ENCODE data around the gene KIF17.

KIF17 gene

DNA sequence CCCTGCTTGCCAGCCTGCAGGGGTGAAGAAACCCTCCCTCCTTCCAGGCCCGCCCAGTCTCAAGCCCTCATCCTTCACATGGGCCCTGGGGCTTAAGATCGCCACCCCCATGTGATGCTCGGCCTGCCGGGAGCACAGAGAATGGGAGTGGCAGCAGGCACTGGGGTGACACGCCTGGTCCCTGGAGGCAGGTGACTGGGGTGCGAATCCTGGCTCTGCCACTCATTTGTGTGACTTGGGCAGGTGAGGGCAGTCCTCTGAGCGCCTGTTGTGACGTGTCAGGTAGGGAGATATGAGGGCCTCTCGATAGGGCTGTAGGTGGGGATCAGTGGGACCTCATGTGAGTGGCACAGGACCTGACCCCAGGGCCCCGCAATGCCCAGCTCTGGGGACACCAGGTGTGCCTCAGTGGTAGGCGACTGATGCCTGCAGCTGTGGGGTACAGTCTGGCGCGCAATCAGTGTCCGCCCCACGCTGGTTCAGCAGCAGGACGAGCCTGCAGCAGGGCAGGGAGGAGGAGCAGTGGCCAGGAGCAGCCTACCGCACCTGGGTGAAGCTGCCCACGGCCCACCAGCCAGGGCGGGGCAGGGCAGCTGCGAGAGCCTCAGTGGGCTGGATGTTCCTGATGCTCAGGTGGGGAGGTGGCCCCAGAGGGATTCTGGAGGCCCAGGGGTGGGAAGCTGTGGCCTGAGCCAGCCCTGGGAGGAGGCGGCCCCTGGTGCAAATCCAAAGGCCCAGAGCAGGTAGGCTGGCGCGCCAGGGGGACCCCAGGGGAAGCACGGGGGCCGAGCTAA, 8.5 kb upstream of the KIF17 start:
- peaks cover 15% of the 10 kb centered on the region for H3K4me1 ChIP-seq (ENCODE audit: control insufficient read depth, low read depth, low read length)
- H3K9me3 ChIP-seq (ENCODE audit: control insufficient read depth, low read depth, low read length) = no peaks in the 10 kb centered on the region
- peaks cover 24% of the 10 kb centered on the region for H3K27me3 ChIP-seq (ENCODE audit: control insufficient read depth, insufficient read depth, low read length)
- no peak overlapping the region for H3K9ac ChIP-seq (ENCODE audit: low read length)
- H3K4me3 ChIP-seq (ENCODE audit: low read length) = no peak overlapping the region
- no peaks in the 10 kb centered on the region for H3K36me3 ChIP-seq (ENCODE audit: control insufficient read depth, low read depth, low read length)
- no peak overlapping the region for H3K27ac ChIP-seq (ENCODE audit: low read length)

- Histone ChIP-seq H3K9ac (ENCODE audit: low read length) (no peak overlapping the region), H3K36me3 (ENCODE audit: control insufficient read depth, low read depth, low read length) (no peaks in the 10 kb centered on the region), H3K9me3 (ENCODE audit: control insufficient read depth, low read depth, low read length) (no peaks in the 10 kb centered on the region), H3K4me3 (ENCODE audit: low read length) (no peak overlapping the region), H3K27ac (ENCODE audit: low read length) (no peak overlapping the region), H3K4me1 (ENCODE audit: control insufficient read depth, low read depth, low read length) (peaks cover 15% of the 10 kb centered on the region), H3K27me3 (ENCODE audit: control insufficient read depth, insufficient read depth, low read length) (peaks cover 16% of the 10 kb centered on the region)
These were observed 7.6 kb upstream of the KIF17 start for GRCh38 chr1:20725189-20726117.

- no peaks in the 10 kb centered on the region for H3K36me3 ChIP-seq (ENCODE audit: control insufficient read depth, low read depth, low read length)
- no peaks in the 10 kb centered on the region for H3K9me3 ChIP-seq (ENCODE audit: control insufficient read depth, low read depth, low read length)
- no peak overlapping the region for H3K27ac ChIP-seq (ENCODE audit: low read length)
- peaks cover 10% of the 10 kb centered on the region for H3K27me3 ChIP-seq (ENCODE audit: control insufficient read depth, insufficient read depth, low read length)
- no peak overlapping the region for H3K4me3 ChIP-seq (ENCODE audit: low read length)
- peaks cover 11% of the 10 kb centered on the region for H3K4me1 ChIP-seq (ENCODE audit: control insufficient read depth, low read depth, low read length)
- no peak overlapping the region for H3K9ac ChIP-seq (ENCODE audit: low read length)
These were observed 6.8 kb upstream of the KIF17 start for GRCh38 chr1:20724364-20725188.

GRCh38 chr1:20723537-20724363, 5.9 kb upstream of the KIF17 start:
- Histone ChIP-seq H3K4me1 (ENCODE audit: control insufficient read depth, low read depth, low read length) (peaks cover 11% of the 10 kb centered on the region), H3K27ac (ENCODE audit: low read length) (no peak overlapping the region), H3K36me3 (ENCODE audit: control insufficient read depth, low read depth, low read length) (no peaks in the 10 kb centered on the region), H3K27me3 (ENCODE audit: control insufficient read depth, insufficient read depth, low read length) (peaks cover 11% of the 10 kb centered on the region), H3K9ac (ENCODE audit: low read length) (no peak overlapping the region), H3K9me3 (ENCODE audit: control insufficient read depth, low read depth, low read length) (no peaks in the 10 kb centered on the region), H3K4me3 (ENCODE audit: low read length) (no peak overlapping the region)

GRCh38 chr1:20723159-20723536, 5.3 kb upstream of the KIF17 start:
- Histone ChIP-seq H3K36me3 (ENCODE audit: control insufficient read depth, low read depth, low read length) (no peaks in the 10 kb centered on the region), H3K27me3 (ENCODE audit: control insufficient read depth, insufficient read depth, low read length) (peaks cover 17% of the 10 kb centered on the region), H3K4me1 (ENCODE audit: control insufficient read depth, low read depth, low read length) (peaks cover 5% of the 10 kb centered on the region), H3K4me3 (ENCODE audit: low read length) (no peak overlapping the region), H3K9me3 (ENCODE audit: control insufficient read depth, low read depth, low read length) (no peaks in the 10 kb centered on the region), H3K27ac (ENCODE audit: low read length) (no peak overlapping the region), H3K9ac (ENCODE audit: low read length) (no peak overlapping the region)

DNA sequence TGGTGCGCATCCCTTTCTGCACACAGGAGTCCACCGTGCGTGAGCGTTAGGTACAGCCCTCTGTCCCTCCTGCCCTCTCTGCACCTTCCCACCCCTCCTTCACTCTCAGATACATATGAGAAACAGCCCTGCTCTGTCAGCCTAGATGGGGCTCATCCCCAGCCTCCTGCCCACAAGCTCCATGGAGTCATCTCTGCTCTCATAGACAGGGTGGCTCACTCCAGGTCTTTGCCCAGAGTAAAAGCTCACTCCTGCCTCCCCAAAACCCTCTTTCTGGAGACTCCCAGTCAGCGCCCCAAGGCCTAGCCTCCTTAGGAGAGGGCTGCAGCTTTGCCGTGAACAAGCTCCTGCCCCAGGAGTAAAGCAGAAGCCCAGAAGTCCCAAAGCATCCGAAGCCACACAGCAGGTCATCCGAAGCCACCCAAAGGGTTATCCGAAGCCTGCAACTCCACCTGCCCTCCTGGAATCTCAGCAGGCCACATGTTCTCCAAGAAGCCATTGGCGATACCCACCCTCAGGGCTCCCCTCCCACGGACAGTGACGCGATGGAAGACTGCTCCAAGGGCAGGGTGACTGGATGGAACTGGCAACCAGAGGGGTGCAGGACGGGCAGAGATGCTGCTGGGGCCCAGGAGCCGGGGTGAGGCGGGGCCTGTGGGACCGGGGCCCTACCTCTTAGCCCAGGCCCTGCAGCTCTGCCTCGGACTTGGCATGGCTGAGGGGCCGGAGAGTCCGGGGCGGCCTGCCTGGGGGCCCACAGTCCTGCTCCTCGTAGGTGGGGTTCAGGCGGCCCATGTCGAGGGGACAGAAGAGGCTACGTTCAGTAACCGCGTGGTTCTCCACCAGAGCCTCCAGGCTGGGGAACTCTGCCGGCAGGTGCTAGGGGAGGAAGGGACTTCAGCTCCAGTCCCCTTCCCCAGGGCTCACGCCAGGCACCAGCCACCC, 3.6 kb upstream of the KIF17 start:
- Histone ChIP-seq H3K36me3 (ENCODE audit: control insufficient read depth, low read depth, low read length) (no peaks in the 10 kb centered on the region), H3K4me1 (ENCODE audit: control insufficient read depth, low read depth, low read length) (no peaks in the 10 kb centered on the region), H3K27me3 (ENCODE audit: control insufficient read depth, insufficient read depth, low read length) (peaks cover 27% of the 10 kb centered on the region), H3K27ac (ENCODE audit: low read length) (no peak overlapping the region), H3K9ac (ENCODE audit: low read length) (no peak overlapping the region), H3K9me3 (ENCODE audit: control insufficient read depth, low read depth, low read length) (no peaks in the 10 kb centered on the region), H3K4me3 (ENCODE audit: low read length) (no peak overlapping the region)

DNA sequence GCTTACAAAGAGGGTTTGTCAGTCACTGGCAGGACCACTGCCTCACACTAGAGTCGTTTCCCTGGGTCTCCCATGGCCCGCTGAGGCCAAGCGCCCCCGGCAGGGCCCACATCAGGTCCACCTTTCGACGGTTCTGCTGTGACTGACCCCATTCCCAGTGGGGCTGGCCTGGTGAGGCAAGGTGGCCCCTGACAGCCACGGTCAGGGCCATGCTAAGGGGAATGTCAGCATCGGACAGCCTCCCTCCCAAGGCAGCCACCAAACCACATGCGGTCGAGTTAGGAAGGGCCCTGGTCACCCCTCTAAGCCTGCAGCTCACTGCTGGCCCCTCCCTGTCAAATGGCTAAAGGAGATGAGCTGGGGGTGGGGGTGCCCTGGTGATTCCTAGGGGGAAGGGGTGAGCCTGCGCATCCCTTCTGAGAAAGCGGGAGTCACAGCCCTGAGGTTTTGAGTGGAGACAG, 2.9 kb upstream of the KIF17 start:
- no peaks in the 10 kb centered on the region for H3K36me3 ChIP-seq (ENCODE audit: control insufficient read depth, low read depth, low read length)
- H3K4me1 ChIP-seq (ENCODE audit: control insufficient read depth, low read depth, low read length) = no peaks in the 10 kb centered on the region
- peaks cover 30% of the 10 kb centered on the region for H3K27me3 ChIP-seq (ENCODE audit: control insufficient read depth, insufficient read depth, low read length)
- H3K27ac ChIP-seq (ENCODE audit: low read length) = no peak overlapping the region
- no peak overlapping the region for H3K9ac ChIP-seq (ENCODE audit: low read length)
- H3K9me3 ChIP-seq (ENCODE audit: control insufficient read depth, low read depth, low read length) = no peaks in the 10 kb centered on the region
- no peak overlapping the region for H3K4me3 ChIP-seq (ENCODE audit: low read length)

- Histone ChIP-seq H3K27me3 (ENCODE audit: control insufficient read depth, insufficient read depth, low read length) (peaks cover 30% of the 10 kb centered on the region), H3K36me3 (ENCODE audit: control insufficient read depth, low read depth, low read length) (no peaks in the 10 kb centered on the region), H3K4me1 (ENCODE audit: control insufficient read depth, low read depth, low read length) (no peaks in the 10 kb centered on the region), H3K9me3 (ENCODE audit: control insufficient read depth, low read depth, low read length) (no peaks in the 10 kb centered on the region), H3K4me3 (ENCODE audit: low read length) (no peak overlapping the region), H3K9ac (ENCODE audit: low read length) (no peak overlapping the region), H3K27ac (ENCODE audit: low read length) (no peak overlapping the region)
These were observed 2.2 kb upstream of the KIF17 start for GRCh38 chr1:20719871-20720620.

DNA sequence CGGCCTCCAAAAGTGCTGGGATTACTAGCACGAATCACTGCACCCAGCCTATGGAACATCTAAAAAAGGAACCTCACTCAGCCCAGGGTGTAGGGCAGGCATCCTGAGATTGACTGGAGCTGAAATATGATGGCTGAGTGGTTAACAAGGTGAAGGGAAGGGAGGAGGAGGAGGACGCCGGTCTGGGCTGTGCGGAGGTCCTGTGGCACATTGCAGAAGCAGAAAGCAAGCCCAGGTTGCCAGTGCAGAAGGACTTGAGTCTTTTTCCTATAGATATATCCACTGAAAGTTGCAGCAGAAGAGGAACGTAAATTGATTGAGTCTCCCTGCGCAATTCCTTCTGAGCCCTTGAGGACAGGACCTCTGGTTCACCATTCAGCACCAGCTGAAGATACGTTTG, 1.5 kb upstream of the KIF17 start:
- Histone ChIP-seq H3K36me3 (ENCODE audit: control insufficient read depth, low read depth, low read length) (no peaks in the 10 kb centered on the region), H3K27ac (ENCODE audit: low read length) (no peak overlapping the region), H3K4me1 (ENCODE audit: control insufficient read depth, low read depth, low read length) (no peaks in the 10 kb centered on the region), H3K9me3 (ENCODE audit: control insufficient read depth, low read depth, low read length) (no peaks in the 10 kb centered on the region), H3K27me3 (ENCODE audit: control insufficient read depth, insufficient read depth, low read length) (peaks cover 30% of the 10 kb centered on the region), H3K4me3 (ENCODE audit: low read length) (no peak overlapping the region), H3K9ac (ENCODE audit: low read length) (no peak overlapping the region)
